ENCODE measurements around the gene NCCRP1.

The NCCRP1 gene

GRCh38 chr19:39181500-39182173 lies 15.1 kb upstream of the NCCRP1 start:
- no peak for DNase-seq

GRCh38 chr19:39182174-39182505 lies 14.6 kb upstream of the NCCRP1 start:
- no peak for DNase-seq

GRCh38 chr19:39183104-39183503 lies 13.7 kb upstream of the NCCRP1 start:
- no peak for DNase-seq

- DNase-seq, result no peak
These were observed 10.4 kb upstream of the NCCRP1 start for GRCh38 chr19:39186391-39186790.

- no peak for DNase-seq
These were observed 9.2 kb upstream of the NCCRP1 start for GRCh38 chr19:39187552-39187943.

- no peak for DNase-seq
These were observed 7.8 kb upstream of the NCCRP1 start for GRCh38 chr19:39188960-39189359.

GRCh38 chr19:39190768-39191167 lies 6.0 kb upstream of the NCCRP1 start:
- no peak for DNase-seq

GRCh38 chr19:39192846-39193245 lies 3.9 kb upstream of the NCCRP1 start:
- no peak for DNase-seq

- DNase-seq, result no peak
These were observed 3.0 kb upstream of the NCCRP1 start for GRCh38 chr19:39193803-39194202.

GRCh38 chr19:39194832-39195542 lies 1.8 kb upstream of the NCCRP1 start:
- no peak for DNase-seq

GRCh38 chr19:39195755-39196154 lies 1.0 kb upstream of the NCCRP1 start:
- DNase-seq, result no peak

- DNase-seq, result no peak
These were observed 444 bp upstream of the NCCRP1 start for GRCh38 chr19:39196320-39196719.

GRCh38 chr19:39197808-39198207 lies 1.0 kb downstream of the NCCRP1 start:
- no peak for DNase-seq

GRCh38 chr19:39199025-39199424 lies 2.3 kb downstream of the NCCRP1 start:
- no peak for DNase-seq

GRCh38 chr19:39200066-39200802 lies 3.5 kb downstream of the NCCRP1 start:
- DNase-seq, result no peak

GRCh38 chr19:39200803-39201115 lies 4.0 kb downstream of the NCCRP1 start:
- no peak for DNase-seq

GRCh38 chr19:39202998-39203355 lies 6.2 kb downstream of the NCCRP1 start:
- DNase-seq, result no peak

- no peak for DNase-seq
These were observed 6.9 kb downstream of the NCCRP1 start, which contains the start of gene SYCN for GRCh38 chr19:39203372-39204341. Gene SYCN (minus strand): TSS chr19:39204263. CDS start chr19:39204254, 9 bp downstream.

GRCh38 chr19:39205449-39205764 lies 8.6 kb downstream of the NCCRP1 start:
- DNase-seq, result no peak

GRCh38 chr19:39206122-39206521 lies 9.4 kb downstream of the NCCRP1 start:
- DNase-seq, result no peak

- DNase-seq, result no peak
These were observed 10.6 kb downstream of the NCCRP1 start for GRCh38 chr19:39207293-39207836.

GRCh38 chr19:39208175-39208795 lies 11.5 kb downstream of the NCCRP1 start:
- no peak for DNase-seq

All from stimulated activated CD4-positive, alpha-beta T cell treated with anti-CD3 and anti-CD28 coated beads, Interleukin-4, amount 100 ng/mL, for 1 hour (primary cell).